ENCODE measurements around the gene LRRC74B. TPM values are rescaled to one million over a fixed set of nuclear protein-coding genes. Genes with fewer than 3 reads are reported as not detected.

Gene LRRC74B
- total RNA-seq, result not detected in 2 replicates

DNA sequence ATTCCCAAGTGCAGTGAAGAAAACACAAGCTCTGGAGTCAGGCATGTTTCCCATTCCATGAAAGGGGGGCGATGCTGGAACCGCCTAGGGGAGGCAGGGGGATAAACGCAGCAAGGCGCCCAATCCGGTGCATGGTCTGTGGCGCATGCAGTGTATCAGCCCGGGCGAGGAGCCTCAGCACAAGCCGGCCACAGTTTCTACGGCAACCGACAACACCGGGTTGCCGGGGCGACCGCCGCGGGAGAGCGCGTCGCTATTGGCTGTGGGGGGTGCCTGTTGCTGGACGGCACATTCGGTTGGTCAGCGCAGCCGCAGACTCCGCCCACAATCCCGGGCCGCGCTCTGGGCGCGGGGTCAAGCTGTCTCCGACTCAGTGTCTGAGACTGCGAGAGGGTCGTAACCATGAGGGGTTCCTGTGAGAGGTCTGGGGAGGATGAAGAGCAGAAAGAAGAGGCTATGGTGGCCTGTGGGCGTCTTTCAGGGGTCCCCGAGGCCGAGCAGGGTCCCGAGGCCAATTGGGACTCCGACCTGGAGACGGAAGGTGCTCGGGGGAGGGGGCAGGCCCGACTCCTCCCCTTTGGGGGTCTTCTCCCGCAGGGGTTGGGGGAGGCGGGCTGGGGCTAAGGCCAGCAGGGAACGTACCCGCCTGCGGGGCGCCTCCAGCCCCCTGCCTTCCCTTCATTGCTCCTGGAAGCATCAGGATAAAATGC, at the start of gene LRRC74B:
Gene LRRC74B (plus strand): TSS at position 362 of the 710 bp plus-strand sequence. CDS start 41 bp downstream, at position 403.

DNA sequence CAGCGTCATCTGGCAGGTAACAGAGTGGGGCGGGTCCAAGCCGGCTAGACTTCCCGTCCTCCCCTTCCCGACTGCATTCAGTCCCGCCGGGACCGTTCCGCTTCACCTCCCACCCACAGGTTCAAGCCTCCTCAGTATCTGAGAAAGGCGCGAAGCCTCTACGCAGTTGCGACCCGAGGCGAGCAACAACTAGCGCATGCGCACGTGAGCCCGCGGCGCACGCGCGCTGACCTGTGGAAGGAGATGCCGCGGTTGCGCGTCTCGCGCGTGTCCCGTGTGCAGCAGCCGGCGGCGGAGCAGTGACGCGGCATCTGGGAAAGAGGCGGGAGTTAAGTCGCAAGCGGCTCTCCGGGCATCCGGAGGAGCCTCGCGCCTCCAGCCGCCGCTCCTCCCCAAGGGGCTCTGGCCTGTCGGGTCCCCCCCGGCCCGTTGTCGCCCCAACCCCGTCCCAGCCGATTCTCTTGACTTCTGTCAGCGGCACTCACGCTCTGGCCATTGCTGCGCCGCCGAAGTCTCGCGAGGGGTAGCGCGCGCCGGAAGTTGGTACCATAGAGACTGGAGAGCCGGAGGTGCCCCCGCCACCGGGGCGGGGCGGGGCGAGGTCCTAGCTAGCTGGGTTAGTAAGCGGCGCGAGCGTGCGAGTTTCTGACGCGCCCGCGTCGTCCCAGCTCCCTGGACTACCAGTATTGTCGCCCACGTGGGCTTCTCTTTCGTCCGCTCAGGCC, 44.0 kb upstream of the LRRC74B start, which contains the start of gene THAP7:
Gene THAP7 (minus strand): TSS at position 518 of the 725 bp plus-strand sequence. CDS start 207 bp downstream, at position 311.

GRCh38 chr22:21014726-21015465, 30.9 kb upstream of the LRRC74B start, which contains the start of gene P2RX6:
P2RX6 (plus strand) TSS chr22:21015165; CDS start chr22:21015175, 10 bp downstream.

GRCh38 chr22:21032037-21032867, 13.5 kb upstream of the LRRC74B start, which contains the start of gene SLC7A4:
SLC7A4 (minus strand) TSS chr22:21032561; CDS start chr22:21031812, 749 bp downstream.

Other genes starting within 250 kb of the LRRC74B start
- 16.6 and 33.4 TPM in 2 replicates for gene PI4KA, start 187.1 kb upstream of the LRRC74B start, total RNA-seq
- gene SNAP29, start 186.9 kb upstream of the LRRC74B start, total RNA-seq, result 6.2 and 7.1 TPM in 2 replicates
- gene CRKL, start 128.5 kb upstream of the LRRC74B start, total RNA-seq, result 52.4 and 64.4 TPM in 2 replicates
- gene AIFM3, start 78.7 kb upstream of the LRRC74B start, total RNA-seq, result 0.56 and 0.58 TPM in 2 replicates
- gene LZTR1, start 63.6 kb upstream of the LRRC74B start, total RNA-seq, result 44.3 and 54.7 TPM in 2 replicates
- gene THAP7, start 43.8 kb upstream of the LRRC74B start, total RNA-seq, result 27.0 and 29.3 TPM in 2 replicates
- 2.7 and 9.3 TPM in 2 replicates for gene P2RX6, start 30.8 kb upstream of the LRRC74B start, total RNA-seq
- gene SLC7A4, start 13.4 kb upstream of the LRRC74B start, total RNA-seq, result under 0.01 and 0.56 TPM in 2 replicates